Measurements from ENCODE around the gene TRMT61B.

GRCh38 chr2:28838971-28839370 lies 31.1 kb downstream of the TRMT61B start:
- no peak for TF ChIP-seq CEBPZ (IDR thresholded peaks at IDR 0.05; ENCODE audit: low read length)
- no peak for TF ChIP-seq HNF1B (CRISPR knock-in tag; IDR thresholded peaks at IDR 0.05)
- no peak for TF ChIP-seq PITX1 (CRISPR knock-in tag; IDR thresholded peaks at IDR 0.05)
- TF ChIP-seq POLR2AphosphoS5 (IDR thresholded peaks at IDR 0.05; ENCODE audit: low read depth, low read length) = no peak
- TF ChIP-seq SMYD3 (CRISPR knock-in tag; IDR thresholded peaks at IDR 0.05) = no peak
